GM23248 (cell line): Measurements from ENCODE around the gene NDUFAF5.

Experiments used
- EZH2 ChIP-seq: fragments of 200-600 bp; sonication (generic); IDR thresholded peaks from 2 replicates; pipeline ENCODE4 v1.6.1; 2018; ENCODE audit warnings: antibody characterized with exemption, mild to moderate bottlenecking; ENCODE audit not compliant: insufficient read depth, poor library complexity, severe bottlenecking
- EZH2phosphoT487 ChIP-seq: fragments of 200-600 bp; sonication (generic); IDR thresholded peaks from 2 replicates; pipeline ENCODE4 v1.6.1; 2018; ENCODE audit warnings: antibody characterized with exemption, moderate library complexity, mild to moderate bottlenecking, low read depth; ENCODE audit not compliant: insufficient read depth

- TF ChIP-seq EZH2phosphoT487 (no peak), EZH2 (no peak)
Measured at GRCh38 chr20:13857304-13857703, 72.5 kb downstream of the NDUFAF5 start.
